ENCODE results near the gene LRBA.
"Not testable (repeated sequence)": the region's sequence is repeated elsewhere in the genome, so short reads cannot be mapped to it uniquely, and the experiment has no call there.

Gene LRBA

DNA sequence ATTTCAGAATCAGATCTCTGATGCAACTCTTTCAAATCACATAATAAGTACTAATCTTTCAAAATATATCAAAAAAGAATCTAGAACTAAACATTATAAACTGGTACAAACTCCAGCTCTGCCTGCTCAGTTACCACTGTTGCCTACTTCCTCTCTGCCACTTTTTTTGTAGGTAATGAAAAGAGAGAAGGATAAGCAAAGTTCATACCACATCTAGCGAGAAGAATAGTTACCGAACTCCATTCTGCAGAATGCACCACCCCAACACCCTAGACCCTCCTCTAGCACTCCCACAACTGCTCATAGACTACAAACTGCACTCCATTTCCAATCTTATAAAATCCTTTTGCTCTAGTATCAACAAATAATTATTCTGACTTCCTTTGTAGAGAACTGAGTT is 19.7 kb upstream of the LRBA start:
- no peak overlapping the region for H3K27ac ChIP-seq
- POLR2A ChIA-PET (ENCODE audit: low non-redundant PET): no interaction called here
- CTCF ChIA-PET: no interaction called here
- no peak for DNase-seq (ENCODE audit: low spot score)
- TF ChIP-seq, protein P1, sequence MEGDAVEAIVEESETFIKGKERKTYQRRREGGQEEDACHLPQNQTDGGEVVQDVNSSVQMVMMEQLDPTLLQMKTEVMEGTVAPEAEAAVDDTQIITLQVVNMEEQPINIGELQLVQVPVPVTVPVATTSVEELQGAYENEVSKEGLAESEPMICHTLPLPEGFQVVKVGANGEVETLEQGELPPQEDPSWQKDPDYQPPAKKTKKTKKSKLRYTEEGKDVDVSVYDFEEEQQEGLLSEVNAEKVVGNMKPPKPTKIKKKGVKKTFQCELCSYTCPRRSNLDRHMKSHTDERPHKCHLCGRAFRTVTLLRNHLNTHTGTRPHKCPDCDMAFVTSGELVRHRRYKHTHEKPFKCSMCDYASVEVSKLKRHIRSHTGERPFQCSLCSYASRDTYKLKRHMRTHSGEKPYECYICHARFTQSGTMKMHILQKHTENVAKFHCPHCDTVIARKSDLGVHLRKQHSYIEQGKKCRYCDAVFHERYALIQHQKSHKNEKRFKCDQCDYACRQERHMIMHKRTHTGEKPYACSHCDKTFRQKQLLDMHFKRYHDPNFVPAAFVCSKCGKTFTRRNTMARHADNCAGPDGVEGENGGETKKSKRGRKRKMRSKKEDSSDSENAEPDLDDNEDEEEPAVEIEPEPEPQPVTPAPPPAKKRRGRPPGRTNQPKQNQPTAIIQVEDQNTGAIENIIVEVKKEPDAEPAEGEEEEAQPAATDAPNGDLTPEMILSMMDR (conservative IDR thresholded peaks at IDR 0.05; ENCODE audit: low read depth): no peak

DNA sequence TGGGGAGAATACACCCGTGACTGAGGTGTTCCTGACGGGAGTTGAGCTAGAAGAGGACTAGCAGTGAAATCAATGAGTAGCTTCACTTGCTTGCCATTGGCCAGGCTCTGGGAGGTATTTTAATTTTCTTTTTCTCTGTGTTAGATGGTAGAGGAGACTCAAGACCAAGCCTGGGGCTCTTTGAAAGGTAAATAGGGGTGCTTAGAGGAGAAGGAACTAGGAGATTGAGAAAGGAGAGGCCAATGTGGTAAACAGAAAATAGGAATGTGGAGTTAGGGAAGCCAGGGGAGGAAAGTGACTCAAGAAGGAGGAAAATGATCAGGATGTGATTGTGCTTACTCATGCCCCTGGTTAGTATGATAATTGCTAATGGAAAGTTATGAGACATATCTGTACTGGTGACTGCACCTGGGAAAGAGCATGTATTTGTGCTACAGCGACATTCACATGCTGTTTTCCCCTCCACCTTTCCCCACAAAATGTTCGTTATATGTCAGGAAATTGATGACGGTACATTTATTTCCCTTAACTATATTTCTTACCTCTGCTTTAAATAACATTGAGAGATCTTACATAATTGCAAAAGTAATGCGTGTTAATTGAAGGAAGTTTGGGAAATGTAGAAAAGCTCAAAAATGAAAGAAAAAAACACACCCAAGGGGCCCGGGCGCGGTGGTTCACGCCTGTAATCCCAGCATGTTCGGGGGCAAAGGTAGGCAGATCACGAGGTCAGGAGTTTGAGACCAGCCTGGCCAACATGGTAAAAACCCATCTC is 16.9 kb upstream of the LRBA start:
- POLR2A ChIA-PET (ENCODE audit: low non-redundant PET): no interaction called here
- DNase-seq (ENCODE audit: low spot score): peak; percentile 61
- TF ChIP-seq, protein P1 (conservative IDR thresholded peaks at IDR 0.05; ENCODE audit: low read depth): no peak
- CTCF ChIA-PET: no interaction called here
- H3K27ac ChIP-seq: no peak overlapping the region

DNA sequence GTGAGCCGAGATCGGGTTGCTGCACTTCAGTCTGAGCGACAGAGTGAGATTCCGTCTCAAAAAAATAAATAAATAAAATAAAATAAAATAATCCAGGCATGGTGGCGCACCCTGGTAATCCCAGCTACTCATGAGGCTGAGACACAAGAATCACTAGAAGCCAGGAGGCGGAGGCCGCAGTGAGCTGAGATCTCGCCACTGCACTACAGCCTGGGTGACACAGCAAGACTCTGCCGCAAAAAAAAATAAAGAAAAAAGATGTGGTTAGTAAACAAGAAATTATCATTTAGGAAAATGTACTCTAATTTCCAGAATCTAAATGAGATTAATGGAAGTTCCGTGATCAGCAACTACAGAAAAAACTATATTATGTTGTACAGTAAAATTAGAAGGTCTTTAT is 14.5 kb upstream of the LRBA start:
- POLR2A ChIA-PET (ENCODE audit: low non-redundant PET): no interaction called here
- TF ChIP-seq, protein P1 (conservative IDR thresholded peaks at IDR 0.05; ENCODE audit: low read depth): no peak
- H3K27ac ChIP-seq: no peak overlapping the region
- CTCF ChIA-PET: interaction anchor here (0.6 kb wide), 1 partner anchor 9 kb away, joined by 3 read pairs; no protein-coding TSS in a partner anchor
- no peak for DNase-seq (ENCODE audit: low spot score)

DNA sequence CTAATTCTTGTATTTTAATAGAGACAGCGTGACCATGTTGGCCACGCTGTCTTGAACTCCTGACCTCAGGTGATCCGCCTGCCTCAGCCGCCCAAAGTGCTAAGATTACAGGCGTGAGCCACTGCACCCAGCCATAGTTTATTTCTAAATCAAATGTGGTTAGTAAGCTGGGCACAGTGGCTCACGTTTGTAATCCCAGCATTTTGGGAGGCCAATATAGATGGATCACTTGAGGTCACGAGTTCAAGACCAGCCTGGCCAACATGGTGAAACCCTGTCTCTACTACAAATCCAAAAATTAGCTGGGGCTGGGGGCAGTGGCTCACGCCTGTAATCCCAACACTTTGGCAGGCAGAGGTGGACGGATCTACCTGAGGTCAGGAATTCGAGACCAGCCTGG is 13.9 kb upstream of the LRBA start:
- CTCF ChIA-PET: interaction anchor here (0.7 kb wide), 1 partner anchor 101 kb away, joined by 3 read pairs; no protein-coding TSS in a partner anchor
- DNase-seq (ENCODE audit: low spot score); H3K27ac ChIP-seq; POLR2A ChIA-PET (ENCODE audit: low non-redundant PET): not testable (repeated sequence)

DNA sequence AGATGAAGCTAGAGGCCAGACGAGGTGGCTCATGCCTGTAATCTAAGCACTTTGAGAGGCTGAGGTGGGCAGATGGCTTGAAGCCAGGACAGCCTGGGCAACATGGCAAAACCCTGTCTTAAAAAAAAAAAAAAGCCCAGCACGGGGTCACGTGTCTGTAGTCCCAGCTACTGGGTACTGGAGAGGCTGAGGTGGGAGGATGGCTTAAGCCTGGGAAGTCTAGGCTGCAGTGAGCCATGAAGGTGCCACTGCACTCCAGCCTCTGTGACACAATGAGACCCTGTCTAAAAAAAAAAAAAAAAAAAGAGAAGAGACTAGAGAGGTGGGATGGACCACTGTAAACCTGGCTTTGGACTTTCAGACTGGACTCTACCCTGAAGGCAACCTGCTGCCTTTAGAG is 10.7 kb upstream of the LRBA start:
- DNase-seq (ENCODE audit: low spot score): no peak

DNA sequence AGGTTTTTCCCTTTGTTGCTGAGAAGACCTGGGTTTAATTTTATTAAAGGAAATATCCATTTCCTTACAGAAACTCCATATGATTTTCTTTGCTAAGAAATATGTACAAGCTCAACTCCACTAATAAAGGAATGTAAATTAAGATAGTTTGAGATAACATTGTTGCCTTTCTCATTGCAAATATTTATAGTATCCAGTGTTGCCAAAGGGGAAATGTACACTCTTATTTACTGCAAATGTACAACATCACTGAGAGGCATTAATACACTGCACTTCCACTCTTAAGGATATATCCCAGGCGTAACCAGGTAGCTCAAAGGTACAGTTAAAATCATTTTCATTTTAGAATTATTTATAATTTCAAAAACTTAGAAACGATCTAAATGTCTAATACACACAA is 7.5 kb upstream of the LRBA start:
- DNase-seq (ENCODE audit: low spot score): no peak
- CTCF ChIA-PET: no interaction called here
- no peak overlapping the region for H3K27ac ChIP-seq
- POLR2A ChIA-PET (ENCODE audit: low non-redundant PET): no interaction called here
- TF ChIP-seq, protein P1 (conservative IDR thresholded peaks at IDR 0.05; ENCODE audit: low read depth): no peak

More for the DNA sequence above, 10.7 kb upstream of the LRBA start:
- POLR2A ChIA-PET (ENCODE audit: low non-redundant PET): no interaction called here
- TF ChIP-seq, protein P1 (conservative IDR thresholded peaks at IDR 0.05; ENCODE audit: low read depth): no peak
- H3K27ac ChIP-seq: no peak overlapping the region
- CTCF ChIA-PET: interaction anchor here (0.6 kb wide), 1 partner anchor 55 kb away, joined by 3 read pairs; no protein-coding TSS in a partner anchor

DNA sequence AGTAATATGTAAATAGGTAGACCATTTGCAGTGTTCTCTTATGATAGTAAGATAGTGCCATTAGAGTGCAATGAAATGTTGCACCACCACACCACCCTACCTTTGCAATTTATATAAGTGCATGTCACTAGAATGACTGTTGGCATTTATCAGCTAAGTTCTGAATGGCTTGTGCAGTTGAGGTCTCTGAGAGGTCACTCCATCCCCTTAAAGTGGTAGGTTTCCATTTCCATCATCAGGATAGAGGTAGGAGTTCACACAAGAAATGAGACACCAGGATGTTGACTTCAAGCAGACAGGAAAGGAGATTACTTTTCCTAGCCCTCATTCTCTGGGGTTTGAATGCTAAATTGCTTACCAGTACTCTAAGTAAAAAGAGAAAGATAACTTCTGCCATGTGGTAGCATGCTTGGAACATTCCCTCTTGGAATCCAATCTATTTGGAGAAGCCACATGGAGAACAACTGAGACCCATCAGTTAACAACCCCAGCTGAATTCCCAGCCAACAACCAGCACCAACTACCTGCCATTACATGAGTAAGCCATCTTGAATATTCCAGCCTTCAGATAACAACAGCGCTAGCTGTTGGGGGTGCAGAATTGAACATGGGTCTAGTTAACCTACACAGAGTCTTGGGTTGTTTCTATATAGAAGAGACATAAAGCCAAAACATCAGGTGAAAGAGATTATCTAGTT is 6.7 kb upstream of the LRBA start:
- POLR2A ChIA-PET (ENCODE audit: low non-redundant PET): no interaction called here
- CTCF ChIA-PET: interaction anchor here (0.7 kb wide), 1 partner anchor 154 kb away, joined by 7 read pairs; no protein-coding TSS in a partner anchor
- no peak for DNase-seq (ENCODE audit: low spot score)
- TF ChIP-seq, protein P1 (conservative IDR thresholded peaks at IDR 0.05; ENCODE audit: low read depth): no peak
- H3K27ac ChIP-seq: no peak overlapping the region

All from RWPE1 (cell line).